Epithelial cell of esophagus (primary cell): ENCODE measurements around the gene ZNF587B.
"Not testable (repeated sequence)": the region's sequence is repeated elsewhere in the genome, so short reads cannot be mapped to it uniquely, and the experiment has no call there.

ENCODE experiments used
- DNase-seq: peaks from one replicate; pipeline ENCODE4 v3.0.0; 2010; ENCODE audit warnings: low read depth
- H3K4me3 ChIP-seq: 2 replicates; pipeline ENCODE4 v1.5.1; 2011; ENCODE audit warnings: mild to moderate bottlenecking, low read length, control low read depth
- CTCF ChIP-seq: IDR thresholded peaks from 2 replicates; pipeline ENCODE4 v1.5.1; 2011; ENCODE audit warnings: low read depth, mild to moderate bottlenecking, low read length, control low read depth, inconsistent platforms; ENCODE audit not compliant: insufficient read depth; ENCODE audit errors: missing control alignments

Gene ZNF587B

GRCh38 chr19:57802269-57802668 lies 27.8 kb upstream of the ZNF587B start:
- no peak for TF ChIP-seq CTCF
- no peak for DNase-seq
- no peak overlapping the region for H3K4me3 ChIP-seq

- TF ChIP-seq CTCF = no peak
- no peak for DNase-seq
- H3K4me3 ChIP-seq = peak overlapping the region; percentile 66
Observed at GRCh38 chr19:57803265-57803593, 26.9 kb upstream of the ZNF587B start.

GRCh38 chr19:57803594-57804325 lies 26.3 kb upstream of the ZNF587B start:
- DNase-seq = peak; percentile 67
- H3K4me3 ChIP-seq = peak overlapping the region; percentile 66
- no peak for TF ChIP-seq CTCF

GRCh38 chr19:57807541-57807940 lies 22.6 kb upstream of the ZNF587B start:
- TF ChIP-seq CTCF = no peak
- peak; percentile 43 for DNase-seq
- H3K4me3 ChIP-seq = no peak overlapping the region

GRCh38 chr19:57810410-57811295 lies 19.4 kb upstream of the ZNF587B start:
- not testable (repeated sequence) for DNase-seq, H3K4me3 ChIP-seq

- H3K4me3 ChIP-seq = no peak overlapping the region
- no peak for TF ChIP-seq CTCF
- DNase-seq = no peak
Observed at GRCh38 chr19:57812226-57812625, 17.9 kb upstream of the ZNF587B start.

GRCh38 chr19:57812975-57813820 lies 16.9 kb upstream of the ZNF587B start:
- peak overlapping the region; percentile 90 for H3K4me3 ChIP-seq
- not testable (repeated sequence) for DNase-seq
